CD14-positive monocyte (primary cell): ENCODE measurements around the gene GRK6. TPM values are rescaled to one million over a fixed set of nuclear protein-coding genes. Genes with fewer than 3 reads are reported as not detected.
A peak's percentile ranks its signal among the peaks of the same experiment; 100 is the strongest.

Experiments
- DNase-seq, 3 donors: peaks; one replicate each; pipeline ENCODE4 v3.0.0-alpha.2; 2011 to 2022
- H2AFZ ChIP-seq: 2 replicates; pipeline ENCODE4 v1.6.0; 2012; ENCODE audit warnings: mild to moderate bottlenecking, low read depth, low read length, inconsistent platforms; ENCODE audit not compliant: insufficient read depth, poor library complexity, severe bottlenecking
- H3K27ac ChIP-seq, 2 donors: 1 replicate in 1 of 2; 2 replicates in 1 of 2; pipeline ENCODE4 v1.5.1; 2012 to 2013; ENCODE audit warnings: low read length in 2 of 2, control low read depth in 1 of 2, inconsistent platforms in 1 of 2, low read depth in 1 of 2, mild to moderate bottlenecking in 1 of 2
- H3K27me3 ChIP-seq, 2 donors: one replicate each; pipeline versions ENCODE4 v1.6.0 to v1.6.1; 2011 to 2013; ENCODE audit warnings: low read length in 2 of 2; ENCODE audit not compliant: control insufficient read depth in 2 of 2, insufficient read depth in 2 of 2
- H3K36me3 ChIP-seq, 2 donors: replicated peaks in 1 of 2; 1 replicate in 1 of 2; 2 replicates in 1 of 2; pipeline versions ENCODE4 v1.5.1 to v1.6.1; 2012 to 2013; ENCODE audit warnings: low read length in 2 of 2, control low read depth in 1 of 2, inconsistent platforms in 1 of 2, mild to moderate bottlenecking in 1 of 2; ENCODE audit not compliant: insufficient read depth in 2 of 2, control insufficient read depth in 1 of 2
- H3K4me1 ChIP-seq, 2 donors: 1 replicate in 1 of 2; 2 replicates in 1 of 2; pipeline versions ENCODE4 v1.5.1 to v1.6.1; 2012 to 2013; ENCODE audit warnings: low read length in 2 of 2, control low read depth in 1 of 2, inconsistent platforms in 1 of 2, mild to moderate bottlenecking in 1 of 2, moderate library complexity in 1 of 2; ENCODE audit not compliant: insufficient read depth in 2 of 2, control insufficient read depth in 1 of 2
- H3K4me2 ChIP-seq: replicated peaks from 2 replicates; pipeline ENCODE3; 2012; ENCODE audit warnings: low read length, moderate library complexity, mild to moderate bottlenecking; ENCODE audit not compliant: poor library complexity, severe bottlenecking; ENCODE audit errors: extremely low read depth
- H3K4me3 ChIP-seq, 3 experiments: fragments of 200-600 bp in 1 of 3; sonication (generic) in 1 of 3; replicated peaks in 1 of 3; 1 replicate in 2 of 3; 2 replicates in 1 of 3; pipeline ENCODE4 v1.5.1; 2011 to 2013; ENCODE audit warnings: low read length in 3 of 3, mild to moderate bottlenecking in 3 of 3, control low read depth in 2 of 3, low read depth in 2 of 3, inconsistent platforms in 1 of 3, moderate library complexity in 1 of 3
- H3K79me2 ChIP-seq: 2 replicates; pipeline ENCODE4 v1.6.0; 2012; ENCODE audit warnings: mild to moderate bottlenecking, control low read depth, inconsistent platforms, low read length, moderate library complexity; ENCODE audit not compliant: insufficient read depth
- H3K9ac ChIP-seq: 2 replicates; pipeline ENCODE4 v1.6.0; 2017; ENCODE audit warnings: low read length, mild to moderate bottlenecking; ENCODE audit not compliant: insufficient read depth, poor library complexity, severe bottlenecking
- H3K9me3 ChIP-seq, 2 donors: replicated peaks in 1 of 2; 1 replicate in 1 of 2; 2 replicates in 1 of 2; pipeline versions ENCODE4 v1.5.1 to v1.6.1; 2012 to 2013; ENCODE audit warnings: low read length in 2 of 2, control low read depth in 1 of 2; ENCODE audit not compliant: control insufficient read depth in 1 of 2, insufficient read depth in 1 of 2
- H4K20me1 ChIP-seq: 2 replicates; pipeline ENCODE4 v1.6.0; 2012; ENCODE audit warnings: mild to moderate bottlenecking, low read length, control low read depth, moderate library complexity; ENCODE audit not compliant: insufficient read depth
- H3K27ac Mint-ChIP-seq, 7 donors: one replicate each; pipeline ENCODE4 v1.8.0; 2020; ENCODE audit warnings: mild to moderate bottlenecking in 7 of 7, mixed read lengths in 7 of 7, moderate library complexity in 6 of 7, inconsistent platforms in 2 of 7
- H3K27me3 Mint-ChIP-seq, 3 donors: one replicate each; pipeline ENCODE4 v1.8.0; 2021 to 2022; ENCODE audit warnings: low read depth in 3 of 3, mild to moderate bottlenecking in 3 of 3, mixed read lengths in 3 of 3, moderate library complexity in 3 of 3, inconsistent platforms in 1 of 3
- H3K36me3 Mint-ChIP-seq, 2 donors: one replicate each; pipeline ENCODE4 v1.8.0; 2020; ENCODE audit warnings: mixed read lengths in 2 of 2, inconsistent platforms in 1 of 2, mild to moderate bottlenecking in 1 of 2
- H3K4me1 Mint-ChIP-seq: one replicate; pipeline ENCODE4 v1.8.0; 2020; ENCODE audit warnings: mild to moderate bottlenecking, mixed read lengths
- H3K4me3 Mint-ChIP-seq, 2 donors: one replicate each; pipeline ENCODE4 v1.8.0; 2020; ENCODE audit warnings: mild to moderate bottlenecking in 2 of 2, mixed read lengths in 2 of 2, moderate library complexity in 1 of 2
- H3K9me3 Mint-ChIP-seq, 7 donors: one replicate each; pipeline ENCODE4 v1.8.0; 2020 to 2022; ENCODE audit warnings: mixed read lengths in 7 of 7, mild to moderate bottlenecking in 6 of 7, moderate library complexity in 6 of 7, inconsistent platforms in 2 of 7
- WGBS: methylation state at CpG from one replicate; pipeline ENCODE4 v1.1.5; 2013; ENCODE audit warnings: missing lambda C conversion rate; ENCODE audit not compliant: insufficient coverage; 5-methylcytosine and 5-hydroxymethylcytosine counted together
- intact Hi-C, 2 donors: fragments of 100-400 bp; cut with micrococcal nuclease; formaldehyde crosslinking; loops; one replicate each; pipeline versions ENCODE4 v1.15.0 to v1.15.1; 2023
- polyA plus RNA-seq, 3 donors: library from polyadenylated mRNA; depleted of rRNA in 1 of 3; unstranded in 2 of 3; stranded (reverse) in 1 of 3; fragments of 300-500 nt in 2 of 3; fragments of >200 nt in 1 of 3; fragmentation: Illumina TruSeq in 2 of 3; gene quantifications; 1 replicate in 2 of 3; 2 replicates in 1 of 3; pipeline ENCODE4 v1.2.3, GENCODE V29; 2012 to 2021
- TF ChIP-seq, protein P1 (sequence below): fragments of 200-600 bp; IDR thresholded peaks from one replicate; pipeline ENCODE4 v1.8.0; 2022; ENCODE audit warnings: antibody characterized with exemption, mild to moderate bottlenecking

Gene GRK6
- polyA plus RNA-seq, 3 donors: 41.6 to 101 (median 63.4) TPM

DNA sequence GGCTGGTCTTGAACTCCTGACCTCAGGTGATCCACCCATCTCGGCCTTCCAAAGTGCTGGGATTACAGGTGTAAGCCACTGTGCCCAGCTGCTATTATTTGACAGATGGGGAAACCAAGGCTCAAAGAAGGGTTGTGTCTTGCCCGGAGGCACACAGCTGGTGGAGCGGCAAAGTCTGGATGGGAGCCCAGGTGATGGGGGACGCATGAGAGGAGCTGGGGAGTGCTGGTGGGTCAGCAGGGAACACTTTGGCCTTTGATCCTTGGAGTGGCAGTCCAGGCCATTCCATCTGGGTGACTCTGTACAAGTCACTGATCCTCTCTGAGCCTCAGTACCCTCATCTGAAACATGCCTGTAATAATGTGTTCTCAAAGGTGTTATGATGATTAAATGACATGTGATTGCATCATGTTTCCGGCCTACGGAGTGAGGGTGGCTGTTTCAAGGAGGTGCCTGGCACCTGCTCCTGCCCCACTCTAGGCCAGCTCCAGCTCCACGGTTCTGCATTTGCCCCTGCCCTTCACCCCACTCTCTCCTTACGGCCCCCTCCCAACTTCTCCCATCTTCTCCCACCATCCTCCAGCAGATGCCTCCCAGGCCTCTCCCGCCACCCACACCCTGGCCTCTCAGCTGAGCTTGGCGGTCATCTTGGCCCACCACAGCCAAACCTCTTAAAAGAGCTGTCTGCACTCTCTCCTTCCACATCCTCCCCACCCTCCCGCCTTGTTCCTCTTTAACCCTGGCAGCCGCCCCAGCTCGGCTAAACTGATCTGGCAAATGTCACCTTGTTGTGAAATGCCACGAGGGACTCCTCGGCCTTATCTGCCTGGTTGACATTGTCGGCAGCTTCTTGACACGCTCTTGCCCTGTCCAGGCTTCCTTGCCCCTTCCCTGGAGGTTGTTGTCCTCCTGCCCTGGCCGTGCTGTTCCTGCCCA is 52.5 kb downstream of the GRK6 start:
- Mint-ChIP-seq H3K27me3 (peaks cover 29 to 46% (median 31%) of the 10 kb centered on the region in 3 donors), H3K9me3 (peaks cover 0 to 12% (median 3%) of the 10 kb centered on the region in 7 donors), H3K4me1 (peaks cover 58% of the 10 kb centered on the region), H3K27ac (peak overlapping the region; percentile 69 to 92 (median 89)), H3K4me3 (peak overlapping the region; percentile 53 to 79), H3K36me3 (peaks cover 30 to 35% of the 10 kb centered on the region in 2 donors)
- DNase-seq: peak; percentile 79 to 92 (median 84)
- no peaks in the 10 kb centered on the region for H3K9me3 ChIP-seq
- H3K27ac ChIP-seq: peak overlapping the region; percentile 5 to 13
- H4K20me1 ChIP-seq: peaks cover 26% of the 10 kb centered on the region
- peak overlapping the region; percentile 5 for H3K9ac ChIP-seq
- H2AFZ ChIP-seq: no peak overlapping the region
- no peaks in the 10 kb centered on the region for H3K79me2 ChIP-seq
- H3K4me3 ChIP-seq: peak overlapping the region in 1 of 3 experiments; percentile 32
- H3K4me1 ChIP-seq: peaks cover 48 to 56% of the 10 kb centered on the region in 2 donors
- H3K4me2 ChIP-seq: peak overlapping the region; percentile 27
- peaks cover 13 to 18% of the 10 kb centered on the region in 2 donors for H3K36me3 ChIP-seq
- 19% methylated on average over 15 of the region's 18 CpGs for WGBS
- peaks cover 4 to 21% of the 10 kb centered on the region in 2 donors for H3K27me3 ChIP-seq
- TF ChIP-seq, protein P1, sequence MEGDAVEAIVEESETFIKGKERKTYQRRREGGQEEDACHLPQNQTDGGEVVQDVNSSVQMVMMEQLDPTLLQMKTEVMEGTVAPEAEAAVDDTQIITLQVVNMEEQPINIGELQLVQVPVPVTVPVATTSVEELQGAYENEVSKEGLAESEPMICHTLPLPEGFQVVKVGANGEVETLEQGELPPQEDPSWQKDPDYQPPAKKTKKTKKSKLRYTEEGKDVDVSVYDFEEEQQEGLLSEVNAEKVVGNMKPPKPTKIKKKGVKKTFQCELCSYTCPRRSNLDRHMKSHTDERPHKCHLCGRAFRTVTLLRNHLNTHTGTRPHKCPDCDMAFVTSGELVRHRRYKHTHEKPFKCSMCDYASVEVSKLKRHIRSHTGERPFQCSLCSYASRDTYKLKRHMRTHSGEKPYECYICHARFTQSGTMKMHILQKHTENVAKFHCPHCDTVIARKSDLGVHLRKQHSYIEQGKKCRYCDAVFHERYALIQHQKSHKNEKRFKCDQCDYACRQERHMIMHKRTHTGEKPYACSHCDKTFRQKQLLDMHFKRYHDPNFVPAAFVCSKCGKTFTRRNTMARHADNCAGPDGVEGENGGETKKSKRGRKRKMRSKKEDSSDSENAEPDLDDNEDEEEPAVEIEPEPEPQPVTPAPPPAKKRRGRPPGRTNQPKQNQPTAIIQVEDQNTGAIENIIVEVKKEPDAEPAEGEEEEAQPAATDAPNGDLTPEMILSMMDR: no peak
- intact Hi-C loops: no loop called here

DNA sequence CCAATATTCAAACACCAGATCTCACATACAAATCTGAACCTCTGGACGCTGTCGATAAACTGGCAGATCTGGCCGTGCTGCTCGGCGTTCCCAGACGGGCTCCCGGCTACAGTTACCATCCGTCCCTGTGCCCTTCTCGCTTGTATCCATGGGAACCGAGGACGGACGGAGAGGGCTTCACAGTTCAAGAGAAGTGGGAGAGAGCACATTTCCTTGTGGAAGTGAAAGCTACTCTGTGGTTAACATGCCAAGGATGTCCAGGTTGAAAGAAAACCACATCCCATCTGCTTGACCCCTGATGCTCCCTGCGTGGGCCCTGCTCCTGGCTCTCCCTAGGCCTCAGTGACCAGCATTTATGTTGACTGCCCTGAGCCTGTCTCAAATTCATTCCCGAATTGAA is 53.3 kb downstream of the GRK6 start:
- Histone ChIP-seq H3K4me1 (peaks cover 44 to 52% of the 10 kb centered on the region in 2 donors), H3K9me3 (no peaks in the 10 kb centered on the region), H3K4me3 (peak overlapping the region in 1 of 3 experiments; percentile 32), H3K36me3 (peaks cover 15 to 26% of the 10 kb centered on the region in 2 donors), H3K27me3 (peaks cover 0 to 13% of the 10 kb centered on the region in 2 donors), H3K27ac (peak overlapping the region; percentile 5 to 13), H3K4me2 (peak overlapping the region; percentile 27), H3K79me2 (no peaks in the 10 kb centered on the region), H4K20me1 (peaks cover 27% of the 10 kb centered on the region), H2AFZ (no peak overlapping the region), H3K9ac (peak overlapping the region; percentile 5)
- peaks cover 51% of the 10 kb centered on the region for H3K4me1 Mint-ChIP-seq
- intact Hi-C loops: no loop called here
- H3K4me3 Mint-ChIP-seq: peak overlapping the region; percentile 37 to 59
- peaks cover 0 to 12% (median 0%) of the 10 kb centered on the region in 7 donors for H3K9me3 Mint-ChIP-seq
- TF ChIP-seq, protein P1: no peak
- peak in 1 of 3 donors; percentile 40 for DNase-seq
- H3K27ac Mint-ChIP-seq: peak overlapping the region; percentile 69 to 92 (median 89)
- peaks cover 24 to 44% (median 26%) of the 10 kb centered on the region in 3 donors for H3K27me3 Mint-ChIP-seq
- H3K36me3 Mint-ChIP-seq: peaks cover 34 to 39% of the 10 kb centered on the region in 2 donors
- WGBS: 37% methylated on average over 14 of the region's 14 CpGs
